DMS53 treated with DMSO at 0.1 percent for 48 hours (cell line): ENCODE measurements around the gene PRSS50.

ENCODE experiments used
- DNase-seq: peaks from one replicate; lab custom pipeline; 2025; ENCODE audit not compliant: unreplicated experiment; lab: John Stamatoyannopoulos, UW

PRSS50 gene

GRCh38 chr3:46725621-46726314 is 8.1 kb upstream of the PRSS50 start:
- no peak for DNase-seq

GRCh38 chr3:46724424-46724823 is 6.8 kb upstream of the PRSS50 start:
- no peak for DNase-seq

DNA sequence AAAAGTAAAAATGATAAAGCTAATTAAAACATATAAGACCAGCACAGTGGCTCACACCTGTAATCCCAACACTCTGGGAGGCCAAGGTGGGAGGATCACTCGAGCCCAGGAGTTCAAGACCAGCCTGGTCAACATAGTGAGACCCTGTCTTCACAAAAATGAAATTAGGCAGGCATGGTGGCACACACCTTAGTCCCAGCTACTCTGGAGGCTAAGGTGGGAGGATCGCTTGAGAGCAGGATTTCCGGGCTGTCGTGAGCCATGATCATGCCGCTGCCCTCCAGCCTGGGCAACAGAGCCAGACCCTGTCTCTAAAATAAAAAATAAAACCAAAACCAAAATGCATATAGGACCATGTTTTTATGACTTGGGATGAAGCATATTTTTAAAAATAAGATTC is 4.8 kb upstream of the PRSS50 start:
- no peak for DNase-seq

- no peak for DNase-seq
These were observed 3.3 kb upstream of the PRSS50 start for GRCh38 chr3:46721009-46721408.

DNA sequence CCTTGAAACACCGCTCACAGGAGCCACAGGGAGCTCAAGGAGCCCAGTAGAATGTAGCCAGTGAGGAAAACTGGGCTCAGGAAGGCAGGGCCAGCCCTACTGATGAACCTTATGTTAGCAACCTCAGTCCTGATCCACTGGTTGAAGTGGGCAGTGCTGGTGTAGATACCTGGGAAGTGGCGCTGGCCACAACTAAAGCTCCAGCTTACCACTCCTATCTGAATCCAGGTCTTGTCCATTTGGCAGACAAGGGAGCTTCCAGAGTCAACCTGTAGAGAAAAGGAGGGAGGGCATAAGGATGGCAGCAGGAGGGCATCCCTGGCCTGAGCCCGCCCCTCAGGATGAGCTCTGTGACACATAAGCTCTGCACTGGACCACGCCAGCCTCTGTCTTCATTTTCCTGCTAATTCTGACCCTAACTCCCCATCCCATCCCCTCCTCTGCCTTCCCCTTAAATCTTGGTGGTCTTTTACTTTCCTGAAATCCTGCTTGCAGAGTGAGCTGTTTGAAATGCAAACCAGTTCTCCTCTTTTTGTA is 2.1 kb upstream of the PRSS50 start:
- no peak for DNase-seq

- no peak for DNase-seq
These were observed 1.4 kb upstream of the PRSS50 start for GRCh38 chr3:46719044-46719565.

DNA sequence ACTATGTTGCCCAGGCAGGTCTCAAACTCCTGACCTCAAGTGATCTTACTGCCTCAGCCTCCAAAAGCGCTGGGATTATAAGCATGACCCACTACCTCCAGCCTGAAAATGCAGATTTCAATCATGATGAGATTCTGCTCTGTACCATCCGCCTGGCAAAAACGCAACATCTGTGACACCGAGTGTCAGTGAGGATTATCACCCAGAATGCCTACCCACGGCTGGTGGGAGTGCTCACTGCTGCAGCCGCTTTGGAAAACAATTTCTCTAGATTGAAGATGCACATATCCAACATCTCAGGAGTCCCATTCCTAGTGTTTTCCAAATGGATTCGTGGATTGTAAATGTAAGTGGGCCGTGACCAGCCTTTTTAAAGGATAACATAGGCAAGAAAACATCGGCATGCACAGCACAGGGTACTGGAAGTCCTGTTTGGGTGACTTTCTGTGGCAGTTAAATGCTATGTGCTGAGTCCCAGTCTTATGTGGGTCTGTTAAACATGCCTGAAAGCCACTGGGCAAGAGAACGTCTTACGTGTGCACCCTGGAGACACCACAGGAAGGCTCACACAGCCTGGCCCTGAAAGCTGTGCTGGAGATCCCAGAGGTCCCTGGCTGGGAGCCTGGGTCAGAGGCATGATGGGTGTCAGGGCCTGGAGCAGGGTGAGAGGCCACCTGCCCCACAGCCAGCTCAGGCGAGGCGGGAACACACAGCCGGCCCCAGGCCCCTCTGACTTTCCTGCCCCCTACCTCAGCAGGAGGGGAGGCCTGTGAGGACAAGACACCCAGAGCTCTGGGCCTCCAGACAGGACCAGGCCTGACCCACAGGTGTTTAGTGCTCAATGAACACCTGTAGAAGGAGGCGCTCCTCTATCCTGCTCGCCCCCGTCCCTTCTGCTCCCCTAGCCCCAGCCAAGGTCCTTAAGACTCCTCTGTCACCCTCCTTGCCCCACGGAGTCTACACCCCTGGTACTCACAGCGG is 918 bp downstream of the PRSS50 start:
- no peak for DNase-seq

DNA sequence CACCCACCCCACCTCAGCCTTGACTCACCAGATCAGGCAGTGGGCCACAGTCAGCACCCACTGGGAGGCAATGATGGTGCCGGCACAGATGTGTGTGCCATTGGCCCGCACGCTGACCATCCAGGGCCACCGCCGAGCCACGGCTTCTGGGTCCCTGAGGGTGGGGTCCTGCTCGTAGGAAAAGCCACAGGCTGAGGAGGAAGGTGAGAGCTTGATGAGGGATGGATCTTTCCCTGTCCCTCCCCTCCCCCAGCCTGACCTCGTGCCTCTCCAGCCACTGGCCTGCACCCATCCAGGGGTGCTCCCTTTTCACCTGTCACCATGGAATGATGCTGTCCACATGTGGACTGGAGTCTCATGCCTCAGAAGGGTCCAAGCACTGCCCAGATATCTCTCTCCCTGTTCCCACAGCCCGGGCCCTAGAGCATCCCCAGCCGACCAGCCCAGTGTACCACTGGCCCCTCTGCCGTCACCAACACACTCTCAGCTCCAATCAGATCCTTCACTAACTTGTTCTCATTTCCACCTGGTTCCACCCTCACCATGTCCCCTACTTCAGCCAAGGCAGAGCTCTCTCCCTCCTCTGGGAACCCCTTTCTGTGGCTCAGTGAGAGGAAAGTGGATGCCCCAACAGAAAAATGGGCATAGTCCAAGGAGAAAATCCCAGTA is 2.0 kb downstream of the PRSS50 start:
- DNase-seq, result no peak

DNA sequence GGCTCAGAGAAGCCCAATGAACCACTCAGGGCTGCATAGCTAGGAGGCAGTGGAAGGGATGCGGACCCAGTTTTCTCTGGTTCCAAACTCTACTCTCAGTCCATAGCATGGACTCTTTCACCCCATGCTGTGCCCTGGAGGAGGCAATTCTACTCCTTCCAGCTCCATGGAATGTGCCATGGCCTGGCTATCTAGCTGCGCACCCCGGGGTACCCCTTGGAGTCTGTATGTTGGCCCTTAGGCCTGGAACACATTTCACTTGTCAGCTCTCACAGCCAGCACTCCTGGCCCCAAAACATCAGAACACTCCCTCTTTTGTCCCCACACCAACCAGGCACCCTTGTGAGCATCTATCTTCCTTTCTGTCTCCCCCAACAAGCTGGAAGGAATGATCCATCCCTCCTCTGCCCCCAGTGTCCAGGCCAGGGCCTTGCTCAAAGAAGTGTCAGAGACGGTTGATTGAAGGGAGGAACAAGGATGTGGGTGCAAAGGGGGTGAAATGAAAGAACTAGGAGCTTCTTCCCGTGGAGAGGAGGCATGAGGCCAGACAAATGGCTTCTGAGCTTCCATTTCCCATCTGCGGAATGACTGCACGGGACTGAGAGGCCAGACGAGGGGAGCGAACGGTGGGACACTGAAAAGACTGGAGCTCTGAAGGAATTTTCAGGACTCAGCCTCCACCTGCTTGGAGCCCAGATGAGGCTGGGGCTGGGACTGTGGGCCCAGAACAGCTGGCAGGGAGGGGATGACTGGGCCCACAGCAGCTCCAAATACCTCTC is 2.8 kb downstream of the PRSS50 start:
- no peak for DNase-seq

GRCh38 chr3:46713898-46714552 is 3.6 kb downstream of the PRSS50 start:
- no peak for DNase-seq

GRCh38 chr3:46713050-46713897 is 4.4 kb downstream of the PRSS50 start:
- no peak for DNase-seq

DNA sequence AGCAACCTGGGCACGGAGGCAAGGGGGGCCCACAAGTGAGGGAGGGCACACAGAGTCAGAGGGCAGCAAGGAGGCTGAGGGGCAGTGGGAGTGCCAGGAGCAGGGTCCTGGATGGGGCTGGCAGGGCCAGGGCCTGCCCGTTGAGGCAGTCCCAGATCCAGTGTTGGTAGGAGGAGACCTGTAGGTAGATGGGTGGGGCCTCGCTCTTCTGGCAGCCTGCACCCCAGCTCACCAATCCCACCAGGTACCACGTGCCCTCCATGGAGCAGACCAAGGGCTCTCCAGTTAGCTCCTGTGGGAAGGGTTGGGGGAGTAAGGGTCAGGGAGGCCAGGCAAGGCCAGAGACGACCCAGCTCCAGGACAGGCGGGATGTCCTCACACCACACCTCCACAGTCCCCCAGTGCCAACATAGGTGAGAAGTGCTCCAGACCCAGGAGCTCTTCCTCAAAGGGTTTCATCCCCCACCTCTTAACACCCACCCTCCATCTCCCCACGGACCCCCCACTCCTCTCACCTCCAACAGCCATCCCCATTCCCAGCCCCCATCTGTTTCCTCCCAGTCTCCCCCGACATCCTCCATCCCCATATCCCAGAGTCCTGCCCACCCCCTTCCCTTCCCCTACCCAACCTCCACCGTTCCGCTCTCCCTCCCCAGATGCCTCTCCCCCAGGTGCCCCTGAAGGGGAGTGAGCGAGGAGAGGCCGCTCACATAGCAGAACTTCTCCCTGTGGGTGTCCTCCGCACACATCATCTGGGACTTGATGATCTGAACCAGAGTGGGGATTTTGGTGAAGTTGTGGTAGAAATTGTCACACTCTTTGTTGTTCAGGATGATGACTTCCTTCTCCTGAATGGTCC is 5.2 kb downstream of the PRSS50 start:
- DNase-seq, result no peak

DNA sequence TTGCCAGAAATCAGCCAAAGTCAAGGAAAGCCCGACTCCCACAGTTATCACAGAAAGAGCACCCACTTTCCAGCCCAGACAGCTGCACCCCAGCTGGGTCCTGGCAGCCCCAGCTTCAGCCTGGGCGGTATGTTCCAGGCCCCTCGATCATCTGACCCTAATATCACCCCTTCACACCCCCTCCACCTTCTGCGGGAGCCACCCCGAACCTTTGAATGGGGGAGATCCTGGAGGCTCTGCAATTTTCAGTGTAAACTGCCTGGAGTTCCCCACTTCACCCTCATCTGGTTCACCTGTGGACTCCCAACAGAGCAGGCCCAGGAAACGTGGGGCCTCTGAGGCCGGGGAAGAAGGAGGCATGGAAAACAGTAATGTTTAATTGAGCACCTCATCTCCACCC is 5.9 kb downstream of the PRSS50 start:
- no peak for DNase-seq

DNA sequence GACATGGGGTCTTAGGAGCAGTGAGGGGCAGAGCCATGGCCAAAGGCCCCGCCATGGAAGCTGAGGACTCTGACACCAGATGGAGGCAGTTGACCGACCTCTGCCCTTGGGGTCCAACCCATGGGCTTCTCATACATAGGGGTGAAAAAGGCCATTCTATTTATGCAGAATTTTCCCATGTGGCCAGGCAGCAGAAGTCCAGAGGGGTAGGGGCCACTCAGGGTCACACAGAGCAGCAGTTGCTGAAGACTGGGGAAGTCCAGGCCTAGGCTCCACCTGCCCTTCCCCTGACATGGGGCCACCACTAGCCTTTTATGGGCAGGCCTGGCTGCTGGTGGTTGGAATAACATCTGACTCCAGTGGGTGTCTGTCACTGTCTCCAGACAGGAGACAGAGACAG is 6.4 kb downstream of the PRSS50 start:
- DNase-seq, result no peak

GRCh38 chr3:46710671-46711295 is 6.9 kb downstream of the PRSS50 start:
- DNase-seq, result no peak

GRCh38 chr3:46710229-46710628 is 7.4 kb downstream of the PRSS50 start:
- DNase-seq, result no peak

- no peak for DNase-seq
These were observed 7.9 kb downstream of the PRSS50 start for GRCh38 chr3:46709721-46710120.
